Right cardiac atrium (tissue), 5 donors: Measurements from ENCODE around the gene MAPK10. TPM values are rescaled to one million over a fixed set of nuclear protein-coding genes. Genes with fewer than 3 reads are reported as not detected.

Experiments used
- ATAC-seq, 2 donors: fragments of 200-7000 bp; cut with Tn5 transposase; one replicate each; pipeline versions ENCODE4 v1.8.0 to v1.9.1; 2020; ENCODE audit warnings: moderate library complexity in 2 of 2, mild to moderate bottlenecking in 1 of 2
- DNase-seq, 3 donors: peaks; one replicate each; pipeline ENCODE4 v3.0.0-alpha.2; 2020
- H3K27ac ChIP-seq: one replicate; pipeline ENCODE4 v1.5.1; 2013; ENCODE audit warnings: mild to moderate bottlenecking, low read length, control low read depth, moderate library complexity
- H3K27me3 ChIP-seq: one replicate; pipeline ENCODE4 v1.6.1; 2013; ENCODE audit not compliant: control insufficient read depth, insufficient read depth
- H3K4me1 ChIP-seq: one replicate; pipeline ENCODE4 v1.6.1; 2013; ENCODE audit warnings: low read length; ENCODE audit not compliant: control insufficient read depth, insufficient read depth
- H3K4me3 ChIP-seq: one replicate; pipeline ENCODE4 v1.5.1; 2013; ENCODE audit warnings: low read length, control low read depth
- H3K9me3 ChIP-seq: one replicate; pipeline ENCODE4 v1.6.1; 2013; ENCODE audit warnings: low read length; ENCODE audit not compliant: control insufficient read depth
- WGBS: extraction: QIAGEN DNeasy Blood & Tissue Kit; methylation state at CpG from one replicate; pipeline ENCODE4 v1.1.7; 2013; 5-methylcytosine and 5-hydroxymethylcytosine counted together
- intact Hi-C, 4 donors: fragments of 100-400 bp; cut with DNase I; formaldehyde crosslinking; loops; one replicate each; pipeline versions ENCODE4 v1.11.0 to v1.14.0; 2022 to 2023
- polyA plus RNA-seq: library from polyadenylated mRNA; stranded (reverse); fragments of 200-250 nt; gene quantifications from one replicate; pipeline ENCODE4 v1.2.3, GENCODE V29; 2013
- total RNA-seq, 4 donors: library from RNA; stranded (reverse); fragmentation: NEBNext Ultra II Directional; extraction: Animal tissue kit (Norgen Biotek cat#: 25700); gene quantifications; one replicate each; pipeline ENCODE4 v1.2.1, GENCODE V29; 2021
- donor health status: healthy with polysubstance abuse.
- donor health status: DM: no; HTN: yes; CAD: no.
- donor health status: DM: no; HTN: no; CAD: no.
- donor health status: DM: no; HTN: yes; CAD: no; lungs with severe emphysema.
- donor health status: DM: yes; HTN: yes; CAD: no.

Gene MAPK10
- total and polyA plus RNA-seq, 5 donors: 6.6 to 12.9 (median 7.8) TPM

DNA sequence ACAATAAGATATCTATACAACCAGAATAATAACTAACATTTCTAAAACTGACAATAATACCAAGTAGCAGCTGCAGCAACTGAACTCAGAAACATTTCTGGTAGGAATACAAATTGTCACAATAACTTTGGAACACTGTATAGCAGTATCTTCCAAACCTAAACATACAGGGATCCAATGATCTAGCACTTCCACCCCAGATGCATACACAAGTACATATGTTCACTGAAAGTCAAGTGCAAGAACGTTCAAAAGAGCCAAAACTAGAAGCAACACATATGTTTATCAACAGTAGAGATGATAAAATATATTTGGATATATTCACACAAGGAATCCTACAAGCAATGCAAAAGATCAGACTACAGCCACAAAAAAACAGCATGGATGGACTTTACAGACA is 46.2 kb downstream of the MAPK10 start:
- ATAC-seq (no peak), DNase-seq (no peak)
- no peaks in the 10 kb centered on the region for H3K27me3 ChIP-seq
- H3K9me3 ChIP-seq: no peaks in the 10 kb centered on the region
- 19% methylated on average over 1 of the region's 1 CpG for WGBS
- intact Hi-C loops: no loop called here
- no peak overlapping the region for H3K4me3 ChIP-seq
- no peak overlapping the region for H3K27ac ChIP-seq
- H3K4me1 ChIP-seq: no peaks in the 10 kb centered on the region

DNA sequence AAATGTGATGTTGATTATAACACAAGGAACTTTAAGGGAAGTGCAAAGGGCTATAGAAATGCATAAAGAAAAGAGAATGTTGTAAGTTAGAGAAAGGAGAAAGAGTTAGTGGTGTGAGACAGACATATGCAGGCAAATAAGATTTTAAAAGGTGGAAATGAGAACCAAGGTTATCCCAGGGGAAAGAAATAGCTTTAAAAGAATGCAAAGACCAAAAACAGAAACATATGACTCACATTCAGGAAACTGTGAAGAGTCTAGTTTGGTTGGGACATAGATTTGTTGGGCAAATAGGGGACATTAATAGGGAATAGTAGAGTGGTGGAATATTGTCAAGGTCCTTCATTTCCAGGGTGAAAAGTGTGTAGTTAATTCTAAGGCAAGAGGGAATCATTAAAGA is 52.4 kb downstream of the MAPK10 start:
- no peaks in the 10 kb centered on the region for H3K9me3 ChIP-seq

DNA sequence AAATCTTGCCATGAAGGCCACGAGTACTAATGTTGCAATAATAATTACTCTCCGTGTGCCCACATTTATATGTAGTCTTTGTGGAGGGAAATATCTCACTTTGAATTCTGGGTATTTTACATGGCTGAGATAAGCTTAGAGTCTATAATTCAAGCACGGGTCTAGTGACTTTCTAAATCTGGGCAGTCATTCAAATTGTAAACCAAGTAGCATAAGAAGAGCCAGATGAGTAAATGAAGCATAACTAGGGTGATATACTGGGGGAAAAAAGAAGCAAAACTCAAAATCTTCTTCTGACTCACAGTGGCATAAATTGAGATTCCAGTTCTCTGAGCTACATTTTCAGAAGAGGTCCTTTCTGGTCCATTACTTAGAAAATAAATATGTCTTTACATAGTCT is 53.0 kb downstream of the MAPK10 start:
- 43% methylated on average over 3 of the region's 3 CpGs for WGBS
- intact Hi-C loops: no loop called here
- H3K27me3 ChIP-seq: no peaks in the 10 kb centered on the region
- no peaks in the 10 kb centered on the region for H3K9me3 ChIP-seq
- ATAC-seq (no peak), DNase-seq (no peak)
- no peaks in the 10 kb centered on the region for H3K4me1 ChIP-seq
- H3K27ac ChIP-seq: no peak overlapping the region
- H3K4me3 ChIP-seq: no peak overlapping the region

More for the DNA sequence above, 52.4 kb downstream of the MAPK10 start:
- no peak for ATAC-seq
- intact Hi-C loops: no loop called here
- H3K4me1 ChIP-seq: no peaks in the 10 kb centered on the region
- no peaks in the 10 kb centered on the region for H3K27me3 ChIP-seq
- H3K4me3 ChIP-seq: no peak overlapping the region
- no peak overlapping the region for H3K27ac ChIP-seq
- DNase-seq: no peak

DNA sequence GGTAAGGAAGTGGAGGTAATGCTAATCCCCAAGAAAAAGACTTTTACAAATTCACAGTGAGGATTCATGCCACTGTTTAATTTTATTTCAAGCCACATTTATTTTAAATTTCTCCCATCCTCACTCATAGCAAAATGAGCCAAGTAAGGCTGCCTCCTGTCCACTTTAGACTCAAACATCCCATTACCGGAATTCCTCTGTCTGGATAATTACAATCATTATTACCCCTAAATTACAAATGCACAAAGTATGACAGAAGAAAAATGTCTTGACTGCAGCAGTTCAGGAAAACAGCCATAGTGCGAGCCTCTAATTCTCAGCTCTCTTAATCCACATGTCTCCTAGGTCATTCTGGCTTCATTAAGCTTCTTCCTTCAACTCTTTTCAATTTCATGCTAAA is 57.0 kb downstream of the MAPK10 start:
- 85% methylated on average over 2 of the region's 2 CpGs for WGBS
- Histone ChIP-seq H3K27me3 (no peaks in the 10 kb centered on the region), H3K4me3 (no peak overlapping the region), H3K27ac (no peak overlapping the region), H3K9me3 (no peaks in the 10 kb centered on the region), H3K4me1 (no peaks in the 10 kb centered on the region)
- ATAC-seq (no peak), DNase-seq (no peak)
- intact Hi-C loops: no loop called here

DNA sequence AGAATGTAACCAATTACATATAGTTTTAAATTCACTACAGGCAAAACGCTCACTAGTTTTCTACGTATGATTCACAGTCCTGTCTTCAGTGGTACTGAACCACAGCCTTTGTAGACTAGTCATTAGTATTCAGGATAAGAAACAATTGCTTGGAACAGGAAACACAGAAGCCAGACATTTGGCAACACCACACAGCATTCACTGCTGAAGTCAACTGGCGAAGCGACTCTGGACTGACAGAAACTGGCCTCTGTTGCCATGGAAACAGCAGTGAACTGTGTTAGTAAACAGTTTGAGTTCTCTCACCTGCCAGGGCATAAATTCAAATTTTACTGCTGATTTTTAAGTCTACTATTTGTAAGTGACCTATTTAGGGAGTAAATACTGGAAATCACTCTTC is 57.6 kb downstream of the MAPK10 start:
- WGBS: 34% methylated on average over 4 of the region's 4 CpGs
- peak; percentile 43 to 65 (median 49) for DNase-seq

DNA sequence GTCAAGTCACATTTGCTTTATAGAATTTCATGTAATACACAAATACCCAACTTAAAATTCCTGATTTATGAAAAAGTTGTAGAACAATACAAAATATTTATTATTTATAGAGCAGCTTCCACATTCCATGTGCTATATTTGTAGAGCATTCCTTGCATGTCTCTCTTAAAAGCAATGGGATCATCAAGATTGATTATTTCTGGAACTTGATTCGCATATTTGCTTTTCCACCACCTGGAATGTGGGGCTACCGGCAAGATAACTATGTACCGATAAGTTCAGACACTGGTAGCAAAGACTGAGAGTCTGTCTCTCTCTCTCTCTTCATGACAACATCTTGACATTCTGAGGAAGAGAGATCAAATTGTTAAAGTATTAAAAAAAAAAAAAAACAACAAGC is 59.3 kb downstream of the MAPK10 start:
- Histone ChIP-seq H3K4me1 (no peaks in the 10 kb centered on the region), H3K27ac (no peak overlapping the region), H3K4me3 (no peak overlapping the region), H3K9me3 (no peaks in the 10 kb centered on the region), H3K27me3 (no peaks in the 10 kb centered on the region)
- intact Hi-C loops: no loop called here
- ATAC-seq: no peak
- 60% methylated on average over 3 of the region's 3 CpGs for WGBS
- no peak for DNase-seq

More for the DNA sequence above, 57.6 kb downstream of the MAPK10 start:
- intact Hi-C loops: no loop called here
- peak; percentile 72 to 76 for ATAC-seq
- H3K4me3 ChIP-seq: no peak overlapping the region
- no peak overlapping the region for H3K27ac ChIP-seq
- no peaks in the 10 kb centered on the region for H3K9me3 ChIP-seq
- no peaks in the 10 kb centered on the region for H3K27me3 ChIP-seq
- H3K4me1 ChIP-seq: no peaks in the 10 kb centered on the region

DNA sequence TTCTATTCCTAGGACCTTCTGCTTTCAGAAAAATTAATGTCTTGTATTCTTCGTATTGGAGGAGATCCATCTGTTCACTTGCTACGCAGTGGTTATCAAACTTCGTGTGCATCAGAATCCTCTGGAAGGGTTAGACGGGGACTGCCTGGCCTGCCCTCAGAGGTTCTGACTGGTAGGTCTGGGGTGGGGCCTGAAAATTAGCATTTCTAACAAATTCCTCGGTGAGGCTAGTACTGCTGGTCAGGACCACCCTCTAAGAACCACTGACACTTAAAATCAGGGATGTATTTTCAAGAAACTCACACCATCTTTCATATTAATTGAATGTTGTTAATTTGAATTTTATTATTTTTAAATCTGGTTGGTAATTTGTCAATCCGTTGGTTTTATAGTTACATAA is 63.0 kb downstream of the MAPK10 start:
- intact Hi-C loops: no loop called here
- 79% methylated on average over 6 of the region's 6 CpGs for WGBS
- H3K4me3 ChIP-seq: no peak overlapping the region
- no peaks in the 10 kb centered on the region for H3K4me1 ChIP-seq
- no peak overlapping the region for H3K27ac ChIP-seq
- no peak for ATAC-seq
- no peak for DNase-seq
- no peaks in the 10 kb centered on the region for H3K27me3 ChIP-seq
- no peaks in the 10 kb centered on the region for H3K9me3 ChIP-seq

DNA sequence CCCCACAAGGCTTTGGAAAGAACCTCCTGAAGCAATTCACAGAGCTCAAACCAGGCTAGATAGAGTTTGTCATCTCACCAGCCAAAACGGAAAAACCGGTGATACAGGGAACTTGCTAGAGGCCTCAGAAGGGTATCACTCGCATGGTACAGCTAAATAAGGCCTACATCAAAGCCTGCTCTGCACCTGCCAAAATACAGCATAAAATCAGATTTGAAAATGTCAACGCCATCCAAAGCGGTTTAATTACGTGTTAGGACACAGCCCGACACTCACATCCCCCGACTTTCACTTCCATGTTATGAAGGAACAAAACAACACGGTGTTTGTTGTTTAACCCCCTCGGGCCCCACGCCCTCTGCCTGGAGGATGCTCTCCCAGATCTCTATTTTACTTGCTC is 65.0 kb downstream of the MAPK10 start:
- Histone ChIP-seq H3K4me1 (no peaks in the 10 kb centered on the region), H3K4me3 (no peak overlapping the region), H3K9me3 (no peaks in the 10 kb centered on the region), H3K27me3 (no peaks in the 10 kb centered on the region), H3K27ac (no peak overlapping the region)
- WGBS: 77% methylated on average over 11 of the region's 11 CpGs
- DNase-seq (no peak), ATAC-seq (no peak)
- intact Hi-C loops: no loop called here

DNA sequence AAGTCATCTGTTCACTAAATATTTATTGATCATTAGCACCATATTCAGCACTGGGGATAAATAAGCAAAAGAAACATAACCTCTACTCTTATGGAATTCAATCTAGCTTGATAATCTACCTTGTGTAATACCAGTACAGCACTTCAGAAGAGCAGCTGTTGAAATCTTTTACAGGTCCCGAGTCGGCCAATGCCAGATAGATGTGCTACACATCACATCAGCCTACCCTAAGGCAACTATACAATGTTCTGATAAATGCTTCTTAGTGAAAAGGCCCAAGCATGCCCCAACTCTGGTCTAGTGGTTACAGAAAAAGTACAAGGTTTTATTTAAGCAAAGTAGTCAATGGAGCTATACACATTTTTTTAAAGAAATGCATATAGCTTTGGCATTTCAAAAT is 68.7 kb downstream of the MAPK10 start:
- no peak for DNase-seq
- intact Hi-C loops: no loop called here
- WGBS: 83% methylated on average over 2 of the region's 2 CpGs
- Histone ChIP-seq H3K27me3 (no peaks in the 10 kb centered on the region), H3K27ac (no peak overlapping the region), H3K9me3 (no peaks in the 10 kb centered on the region), H3K4me1 (no peaks in the 10 kb centered on the region), H3K4me3 (no peak overlapping the region)
- ATAC-seq: no peak

DNA sequence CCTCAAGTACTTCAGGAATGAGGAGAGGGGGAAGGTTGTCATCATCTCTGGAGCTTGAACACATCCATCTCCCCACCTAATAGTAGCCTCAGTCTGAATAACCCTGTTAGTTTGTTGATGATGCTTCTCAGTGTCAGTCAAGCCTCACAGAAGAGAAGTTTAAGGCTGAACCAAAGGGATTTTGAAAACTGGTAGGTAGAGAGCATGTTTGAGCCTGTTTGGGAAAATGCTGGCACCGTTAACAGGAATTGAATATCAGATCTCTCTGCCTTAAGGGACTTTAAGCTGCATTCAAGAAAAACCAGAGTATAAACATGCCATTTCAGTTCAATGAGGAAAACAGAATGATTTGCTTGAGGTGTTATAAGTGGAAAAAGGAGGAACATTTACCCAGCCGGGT is 73.1 kb downstream of the MAPK10 start:
- DNase-seq: no peak
- Histone ChIP-seq H3K27me3 (no peaks in the 10 kb centered on the region), H3K27ac (no peak overlapping the region), H3K9me3 (no peaks in the 10 kb centered on the region), H3K4me1 (no peaks in the 10 kb centered on the region), H3K4me3 (no peak overlapping the region)
- ATAC-seq: no peak
- 72% methylated on average over 2 of the region's 2 CpGs for WGBS
- intact Hi-C loops: no loop called here

DNA sequence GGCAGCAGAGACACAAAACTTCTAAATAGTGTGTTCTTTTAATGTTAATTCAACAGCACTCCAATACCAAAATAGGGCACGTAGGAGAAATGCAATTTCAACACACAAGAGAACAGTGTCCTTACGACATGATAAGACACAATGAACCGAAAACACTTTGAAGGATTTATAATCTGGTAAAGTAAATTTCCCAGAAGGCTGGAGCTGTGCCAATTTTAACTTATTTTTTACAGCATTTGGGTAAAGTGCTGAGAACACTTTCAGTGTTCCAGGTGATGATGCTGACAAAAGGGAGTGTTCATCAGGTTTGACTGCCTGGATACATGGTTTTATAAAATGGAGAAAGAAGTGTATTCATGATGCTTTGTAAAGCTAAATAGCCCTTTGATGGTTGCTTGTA is 76.5 kb downstream of the MAPK10 start:
- intact Hi-C loops: no loop called here
- no peak for ATAC-seq

DNA sequence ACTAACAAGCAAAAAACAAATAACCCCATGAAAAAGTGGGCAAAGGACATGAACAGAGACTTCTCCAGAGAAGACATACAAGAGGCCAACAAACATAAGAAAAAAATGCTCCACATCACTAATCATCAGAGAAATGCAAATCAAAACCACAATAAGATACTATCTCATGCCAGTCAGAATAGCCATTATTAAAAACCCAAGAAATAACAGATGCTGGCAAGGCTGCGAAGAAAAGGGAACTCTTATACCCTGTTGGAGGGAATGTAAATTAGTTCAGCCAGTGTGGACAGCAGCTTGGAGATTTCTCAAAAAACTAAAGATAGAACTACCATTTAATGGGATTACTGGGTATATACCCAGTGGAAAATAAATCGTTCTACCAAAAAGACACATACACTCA is 79.6 kb downstream of the MAPK10 start:
- H3K4me1 ChIP-seq: no peaks in the 10 kb centered on the region
- intact Hi-C loops: no loop called here
- no peak for DNase-seq
- no peaks in the 10 kb centered on the region for H3K9me3 ChIP-seq
- no peak overlapping the region for H3K4me3 ChIP-seq
- 74% methylated on average over 2 of the region's 2 CpGs for WGBS
- no peaks in the 10 kb centered on the region for H3K27me3 ChIP-seq
- H3K27ac ChIP-seq: no peak overlapping the region
- ATAC-seq: no peak

More for the DNA sequence above, 76.5 kb downstream of the MAPK10 start:
- Histone ChIP-seq H3K9me3 (no peaks in the 10 kb centered on the region), H3K4me3 (no peak overlapping the region), H3K27me3 (no peaks in the 10 kb centered on the region), H3K27ac (no peak overlapping the region), H3K4me1 (no peaks in the 10 kb centered on the region)
- no peak for DNase-seq
- WGBS: 59% methylated on average over 3 of the region's 3 CpGs
